DND-41 (cell line): Measurements from ENCODE around the gene ACSF3.

Experiments
- EZH2 ChIP-seq: IDR thresholded peaks from 3 replicates; pipeline ENCODE4 v1.6.1; 2012; ENCODE audit warnings: borderline replicate concordance, low read depth, mild to moderate bottlenecking, moderate library complexity, low read length, inconsistent platforms; ENCODE audit not compliant: severe bottlenecking
- TF ChIP-seq, protein P1 (sequence below): IDR thresholded peaks from 2 replicates; pipeline ENCODE4 v1.5.1; 2012; ENCODE audit warnings: borderline replicate concordance, low read length, moderate library complexity, mild to moderate bottlenecking; ENCODE audit not compliant: poor library complexity, severe bottlenecking; ENCODE audit errors: extremely low read depth

DNA sequence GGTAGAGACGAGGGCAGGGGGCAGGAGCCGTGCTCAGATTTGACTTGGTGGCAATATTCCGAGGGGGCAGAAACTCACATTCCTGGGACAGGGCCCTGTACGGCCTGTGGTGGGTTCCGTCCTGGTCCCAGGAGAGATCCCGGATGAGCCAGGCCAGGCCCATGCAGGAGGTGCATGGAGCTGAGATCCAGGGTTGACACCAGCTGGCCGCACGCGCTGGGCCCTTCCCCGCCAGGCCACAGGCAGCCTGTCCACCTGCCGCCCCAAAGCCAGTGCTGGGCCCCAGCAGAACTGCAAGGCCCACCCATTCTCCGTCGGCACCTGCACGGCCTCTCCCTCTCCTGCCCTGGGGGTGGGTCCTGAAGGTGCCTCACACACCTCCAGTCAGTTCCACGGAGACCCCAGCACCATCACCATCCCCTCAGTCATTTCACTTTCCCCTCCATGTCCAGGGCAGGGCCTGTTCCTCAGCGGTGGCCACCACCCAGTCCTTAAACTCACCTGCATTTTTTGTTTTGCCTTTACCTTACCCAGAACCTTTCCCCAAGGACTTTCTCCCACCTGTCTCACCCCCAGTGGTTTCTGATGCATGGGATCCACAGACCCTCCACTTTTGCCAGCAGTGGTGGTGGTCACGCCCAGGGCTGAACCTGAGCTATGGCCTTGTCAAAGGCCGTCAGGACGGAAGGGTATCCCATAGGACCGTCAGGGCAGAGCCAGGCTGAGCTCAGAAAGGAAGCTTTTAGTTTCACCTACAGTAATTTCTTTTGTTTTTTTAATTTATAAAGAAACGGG, 52.8 kb downstream of the ACSF3 start:
- TF ChIP-seq, protein P1, sequence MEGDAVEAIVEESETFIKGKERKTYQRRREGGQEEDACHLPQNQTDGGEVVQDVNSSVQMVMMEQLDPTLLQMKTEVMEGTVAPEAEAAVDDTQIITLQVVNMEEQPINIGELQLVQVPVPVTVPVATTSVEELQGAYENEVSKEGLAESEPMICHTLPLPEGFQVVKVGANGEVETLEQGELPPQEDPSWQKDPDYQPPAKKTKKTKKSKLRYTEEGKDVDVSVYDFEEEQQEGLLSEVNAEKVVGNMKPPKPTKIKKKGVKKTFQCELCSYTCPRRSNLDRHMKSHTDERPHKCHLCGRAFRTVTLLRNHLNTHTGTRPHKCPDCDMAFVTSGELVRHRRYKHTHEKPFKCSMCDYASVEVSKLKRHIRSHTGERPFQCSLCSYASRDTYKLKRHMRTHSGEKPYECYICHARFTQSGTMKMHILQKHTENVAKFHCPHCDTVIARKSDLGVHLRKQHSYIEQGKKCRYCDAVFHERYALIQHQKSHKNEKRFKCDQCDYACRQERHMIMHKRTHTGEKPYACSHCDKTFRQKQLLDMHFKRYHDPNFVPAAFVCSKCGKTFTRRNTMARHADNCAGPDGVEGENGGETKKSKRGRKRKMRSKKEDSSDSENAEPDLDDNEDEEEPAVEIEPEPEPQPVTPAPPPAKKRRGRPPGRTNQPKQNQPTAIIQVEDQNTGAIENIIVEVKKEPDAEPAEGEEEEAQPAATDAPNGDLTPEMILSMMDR = no peak
- TF ChIP-seq EZH2 = no peak
